Thoracic aorta (tissue), 2 donors: ENCODE results near the gene NME7. TPM values are rescaled to one million over a fixed set of nuclear protein-coding genes. Genes with fewer than 3 reads are reported as not detected.

Experiments used
- ATAC-seq: fragments of 150-250 bp; one replicate; pipeline ENCODE4 v1.8.0; 2017; ENCODE audit warnings: low read depth; ENCODE audit not compliant: insufficient number of reproducible peaks, low FRiP score
- DNase-seq: peaks from one replicate; pipeline ENCODE4 v3.0.0-alpha.2; 2020; ENCODE audit warnings: low spot score
- H3K27ac ChIP-seq, 2 donors: fragments of 200-600 bp; sonication (generic); 1 replicate in 1 of 2; 2 replicates in 1 of 2; pipeline ENCODE4 v1.5.1; 2016; ENCODE audit warnings: mild to moderate bottlenecking in 2 of 2, moderate library complexity in 2 of 2
- H3K27me3 ChIP-seq: fragments of 200-600 bp; sonication (generic); replicated peaks from 2 replicates; pipeline ENCODE4 v1.6.0; 2016; ENCODE audit warnings: mild to moderate bottlenecking; ENCODE audit not compliant: insufficient read depth
- H3K36me3 ChIP-seq: fragments of 200-600 bp; sonication (generic); one replicate; pipeline ENCODE4 v1.5.1; 2016
- H3K4me1 ChIP-seq, 2 donors: fragments of 200-600 bp; sonication (generic); 1 replicate in 1 of 2; 2 replicates in 1 of 2; pipeline versions ENCODE4 v1.5.1 to v1.6.0; 2016; ENCODE audit warnings: low read depth in 2 of 2, mild to moderate bottlenecking in 1 of 2; ENCODE audit not compliant: control insufficient read depth in 1 of 2
- H3K4me3 ChIP-seq: fragments of 200-600 bp; sonication (generic); 2 replicates; pipeline ENCODE4 v1.5.1; 2016; ENCODE audit warnings: mild to moderate bottlenecking
- H3K9me3 ChIP-seq: fragments of 200-600 bp; sonication (generic); 2 replicates; pipeline ENCODE4 v1.5.1; 2016
- total RNA-seq, 2 donors: library from RNA; depleted of rRNA; stranded (reverse); fragments of >200 nt; gene quantifications; one replicate each; pipeline versions ENCODE4 v1.1.0 to v1.2.3, GENCODE V29; 2016
- TF ChIP-seq, protein P1 (sequence below): fragments of 200-600 bp; sonication (generic); IDR thresholded peaks from one replicate; pipeline ENCODE4 v1.5.1; 2019; ENCODE audit warnings: antibody characterized with exemption

Gene NME7
- total RNA-seq, 2 donors from 2014 or later, result 18.3 to 20.4 TPM

DNA sequence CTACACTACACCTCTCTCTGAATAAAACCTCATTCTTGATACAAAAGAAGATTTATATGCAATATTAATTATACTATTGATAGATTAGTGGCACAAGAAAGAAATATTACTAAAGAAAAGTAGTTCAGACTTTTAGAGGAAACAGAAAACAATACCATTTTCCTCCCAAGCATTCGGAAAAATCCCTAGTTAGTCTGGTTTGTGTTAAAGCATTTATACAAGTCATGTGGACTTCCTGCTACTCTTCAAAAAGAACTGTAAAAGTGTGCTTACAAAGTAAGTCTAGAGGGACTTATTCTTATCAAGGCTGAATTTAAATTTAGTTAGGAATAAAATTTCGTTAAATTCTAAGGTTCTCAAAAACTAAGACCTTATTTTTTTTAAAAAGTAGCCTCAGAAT lies 132.0 kb downstream of the NME7 start:
- H3K27me3 ChIP-seq, result no peaks in the 10 kb centered on the region
- ATAC-seq (no peak), DNase-seq (no peak)
- no peaks in the 10 kb centered on the region for H3K36me3 ChIP-seq
- TF ChIP-seq, protein P1, sequence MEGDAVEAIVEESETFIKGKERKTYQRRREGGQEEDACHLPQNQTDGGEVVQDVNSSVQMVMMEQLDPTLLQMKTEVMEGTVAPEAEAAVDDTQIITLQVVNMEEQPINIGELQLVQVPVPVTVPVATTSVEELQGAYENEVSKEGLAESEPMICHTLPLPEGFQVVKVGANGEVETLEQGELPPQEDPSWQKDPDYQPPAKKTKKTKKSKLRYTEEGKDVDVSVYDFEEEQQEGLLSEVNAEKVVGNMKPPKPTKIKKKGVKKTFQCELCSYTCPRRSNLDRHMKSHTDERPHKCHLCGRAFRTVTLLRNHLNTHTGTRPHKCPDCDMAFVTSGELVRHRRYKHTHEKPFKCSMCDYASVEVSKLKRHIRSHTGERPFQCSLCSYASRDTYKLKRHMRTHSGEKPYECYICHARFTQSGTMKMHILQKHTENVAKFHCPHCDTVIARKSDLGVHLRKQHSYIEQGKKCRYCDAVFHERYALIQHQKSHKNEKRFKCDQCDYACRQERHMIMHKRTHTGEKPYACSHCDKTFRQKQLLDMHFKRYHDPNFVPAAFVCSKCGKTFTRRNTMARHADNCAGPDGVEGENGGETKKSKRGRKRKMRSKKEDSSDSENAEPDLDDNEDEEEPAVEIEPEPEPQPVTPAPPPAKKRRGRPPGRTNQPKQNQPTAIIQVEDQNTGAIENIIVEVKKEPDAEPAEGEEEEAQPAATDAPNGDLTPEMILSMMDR, result no peak
- H3K4me1 ChIP-seq, result peaks cover 15 to 18% of the 10 kb centered on the region in 2 donors
- H3K9me3 ChIP-seq, result no peaks in the 10 kb centered on the region
- H3K4me3 ChIP-seq, result no peak overlapping the region
- no peak overlapping the region for H3K27ac ChIP-seq

- Histone ChIP-seq H3K4me1 (peaks cover 11 to 15% of the 10 kb centered on the region in 2 donors), H3K9me3 (no peaks in the 10 kb centered on the region), H3K36me3 (no peaks in the 10 kb centered on the region), H3K4me3 (no peak overlapping the region), H3K27me3 (no peaks in the 10 kb centered on the region), H3K27ac (no peak overlapping the region)
- no peak for ATAC-seq
- DNase-seq, result no peak
- TF ChIP-seq, protein P1, result no peak
Observed at GRCh38 chr1:169234780-169235179, 132.8 kb downstream of the NME7 start.

DNA sequence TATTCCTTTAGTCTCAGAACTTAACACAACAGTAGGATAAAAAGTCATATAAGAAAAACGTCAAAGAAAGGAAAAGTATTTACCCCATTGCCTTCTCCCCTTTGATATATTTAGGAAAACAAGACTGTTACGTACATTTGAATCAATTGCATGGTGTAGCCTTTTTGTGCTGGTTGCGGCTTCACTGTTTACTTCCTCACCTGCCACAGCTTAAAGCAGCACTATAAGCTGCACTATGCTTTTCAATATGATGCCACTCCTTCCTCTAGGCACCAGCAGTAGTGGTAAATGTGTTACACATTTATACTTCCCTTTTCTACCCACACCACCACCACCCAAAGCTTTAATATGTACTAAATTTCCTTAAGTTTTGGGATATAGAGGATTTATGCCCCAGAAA lies 150.0 kb downstream of the NME7 start:
- no peak for ATAC-seq

GRCh38 chr1:169214598-169214997 lies 153.0 kb downstream of the NME7 start:
- Histone ChIP-seq H3K27me3 (no peaks in the 10 kb centered on the region), H3K36me3 (no peaks in the 10 kb centered on the region), H3K4me3 (no peak overlapping the region), H3K27ac (no peak overlapping the region), H3K4me1 (no peaks in the 10 kb centered on the region), H3K9me3 (no peaks in the 10 kb centered on the region)
- DNase-seq, result no peak
- ATAC-seq, result no peak
- TF ChIP-seq, protein P1, result no peak

More for the DNA sequence above, 150.0 kb downstream of the NME7 start:
- TF ChIP-seq, protein P1, result no peak
- H3K4me1 ChIP-seq, result no peaks in the 10 kb centered on the region
- no peaks in the 10 kb centered on the region for H3K27me3 ChIP-seq
- DNase-seq, result no peak
- H3K9me3 ChIP-seq, result no peaks in the 10 kb centered on the region
- H3K36me3 ChIP-seq, result no peaks in the 10 kb centered on the region
- H3K4me3 ChIP-seq, result no peak overlapping the region
- H3K27ac ChIP-seq, result no peak overlapping the region

- H3K27ac ChIP-seq, result no peak overlapping the region
- no peak for ATAC-seq
- TF ChIP-seq, protein P1, result no peak
- no peaks in the 10 kb centered on the region for H3K36me3 ChIP-seq
- H3K27me3 ChIP-seq, result no peaks in the 10 kb centered on the region
- no peak overlapping the region for H3K4me3 ChIP-seq
- DNase-seq, result no peak
- H3K4me1 ChIP-seq, result peaks cover 5 to 16% of the 10 kb centered on the region in 2 donors
- no peaks in the 10 kb centered on the region for H3K9me3 ChIP-seq
Observed at GRCh38 chr1:169212088-169212487, 155.5 kb downstream of the NME7 start.
